GM13976 (cell line): ENCODE data around the gene DMPK.

Source experiments
- DNase-seq: peaks from one replicate; pipeline ENCODE4 v3.0.0; 2012; ENCODE audit warnings: low spot score
- CTCF ChIP-seq: IDR thresholded peaks from 2 replicates; pipeline ENCODE4 v1.5.1; 2012; ENCODE audit warnings: borderline replicate concordance, mild to moderate bottlenecking; ENCODE audit not compliant: insufficient read depth; ENCODE audit errors: extremely low read depth, missing control alignments, control extremely low read depth
- in situ Hi-C: fragments of 300-500 bp; cut with MboI; formaldehyde crosslinking; loops from one replicate; pipeline ENCODE4 v1.12.0; 2022; ENCODE audit warnings: low sequenced_read_pairs, mixed read lengths, inconsistent platforms; ENCODE audit not compliant: unreplicated experiment

Gene DMPK

DNA sequence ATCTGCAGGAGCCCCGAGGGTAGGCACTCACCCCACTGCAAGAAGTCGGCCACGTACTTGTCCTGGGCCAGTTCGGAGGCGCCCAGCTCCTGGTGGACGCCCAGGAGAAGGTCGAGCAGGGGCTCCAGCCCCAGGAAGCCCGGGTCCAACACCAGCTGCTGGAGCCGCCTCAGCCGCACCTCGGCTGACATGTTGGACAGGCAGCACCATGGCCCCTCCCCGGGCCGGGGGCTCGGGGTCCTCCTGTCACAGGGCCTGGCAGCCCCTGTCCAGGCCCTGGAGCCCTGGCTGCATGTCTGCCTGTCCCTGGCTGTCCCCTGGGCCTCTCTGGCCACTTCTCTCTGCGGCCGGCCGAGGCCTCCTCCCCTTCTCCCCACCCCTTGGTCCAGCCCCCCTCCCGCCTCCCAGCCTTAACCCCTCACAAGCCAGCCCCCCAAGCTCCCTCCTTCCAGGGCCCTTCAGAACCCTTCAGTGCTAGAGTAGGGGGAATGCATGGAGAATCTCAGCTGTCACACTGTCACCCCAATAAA lies at the start of gene DMPK:
DMPK (minus strand) TSS at position 329 of the 530 bp plus-strand sequence; CDS start at position 191, 138 bp downstream.
- DNase-seq, result no peak
- no peak for TF ChIP-seq CTCF
- in situ Hi-C loops, result no loop called here

DNA sequence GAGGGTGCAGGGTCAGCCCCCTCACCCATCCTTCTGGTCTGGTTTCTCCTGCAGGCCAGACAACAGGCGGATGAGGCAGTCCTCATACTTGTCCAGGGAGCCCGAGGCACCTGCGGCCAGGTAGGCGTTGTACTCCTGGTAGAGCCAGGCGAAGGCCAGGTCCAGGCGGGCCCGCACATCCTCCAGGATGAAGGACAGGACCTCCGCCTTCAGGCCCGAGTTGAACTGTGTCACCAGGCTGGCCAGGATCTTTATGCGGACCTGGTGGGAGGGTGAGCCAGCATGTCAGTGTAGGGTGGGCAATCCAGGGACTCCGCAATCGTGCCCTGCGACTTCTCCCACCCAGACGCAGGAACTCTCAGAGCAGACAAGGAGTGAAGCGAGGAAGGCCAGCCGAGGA lies 46.7 kb upstream of the DMPK start:
- in situ Hi-C loops, result no loop called here
- no peak for TF ChIP-seq CTCF

DNA sequence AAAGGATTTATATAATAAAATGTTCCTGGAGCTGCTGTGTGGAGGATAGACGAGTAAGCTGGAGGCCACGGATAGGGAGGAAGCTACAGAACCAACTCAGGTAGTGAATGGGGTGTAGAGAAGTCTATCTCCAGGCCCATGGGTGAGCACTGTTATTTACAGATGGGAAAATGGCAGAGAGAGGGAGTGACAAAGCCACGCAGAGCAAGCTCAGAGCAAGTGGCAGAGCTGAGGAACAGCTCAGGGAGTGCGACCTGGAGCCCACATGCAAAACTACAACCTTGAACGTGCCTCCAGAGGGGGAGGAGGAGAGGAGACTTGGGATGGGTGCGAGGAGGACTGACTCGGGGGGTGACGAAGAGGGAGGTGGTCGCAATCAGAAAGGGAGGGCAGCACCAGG lies 46.2 kb upstream of the DMPK start:
- in situ Hi-C loops, result no loop called here
- no peak for TF ChIP-seq CTCF
- no peak for DNase-seq

More for the DNA sequence above, 46.7 kb upstream of the DMPK start:
- DNase-seq, result no peak

DNA sequence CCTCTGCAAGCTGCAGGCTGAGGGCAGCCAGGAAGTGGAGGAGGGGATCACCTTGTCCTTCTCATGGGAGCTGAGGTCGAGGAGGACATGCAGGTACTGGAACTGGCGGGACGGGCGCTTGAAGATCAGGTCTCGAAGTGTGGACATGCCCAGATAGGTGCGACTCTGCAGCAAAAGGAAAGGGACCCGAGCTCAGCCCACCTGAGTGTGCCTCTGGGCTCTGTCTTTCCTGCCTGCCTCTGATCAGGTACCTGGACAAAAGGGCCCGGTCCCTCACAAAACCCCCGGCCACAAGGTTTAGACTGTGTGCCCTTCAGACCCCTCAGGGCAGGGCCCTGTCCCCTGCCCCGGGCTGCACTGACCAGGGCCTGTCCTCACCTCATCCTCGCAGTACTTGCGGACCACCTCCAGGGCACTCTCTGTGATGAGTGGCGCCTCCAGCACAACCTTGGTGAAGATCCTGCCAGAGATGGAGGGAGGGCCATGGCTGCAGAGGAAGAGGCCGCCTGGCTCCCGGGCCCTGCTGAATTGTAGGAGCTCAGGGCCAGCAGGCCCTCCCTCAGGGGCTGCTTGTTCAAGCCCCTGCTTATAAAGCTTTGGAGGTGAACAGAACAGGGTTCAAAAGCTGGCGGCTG lies 45.3 kb upstream of the DMPK start:
- DNase-seq, result no peak
- no peak for TF ChIP-seq CTCF
- in situ Hi-C loops, result no loop called here

- no peak for TF ChIP-seq CTCF
- no peak for DNase-seq
- in situ Hi-C loops, result no loop called here
Measured at GRCh38 chr19:45826934-45827333, 44.6 kb upstream of the DMPK start.

DNA sequence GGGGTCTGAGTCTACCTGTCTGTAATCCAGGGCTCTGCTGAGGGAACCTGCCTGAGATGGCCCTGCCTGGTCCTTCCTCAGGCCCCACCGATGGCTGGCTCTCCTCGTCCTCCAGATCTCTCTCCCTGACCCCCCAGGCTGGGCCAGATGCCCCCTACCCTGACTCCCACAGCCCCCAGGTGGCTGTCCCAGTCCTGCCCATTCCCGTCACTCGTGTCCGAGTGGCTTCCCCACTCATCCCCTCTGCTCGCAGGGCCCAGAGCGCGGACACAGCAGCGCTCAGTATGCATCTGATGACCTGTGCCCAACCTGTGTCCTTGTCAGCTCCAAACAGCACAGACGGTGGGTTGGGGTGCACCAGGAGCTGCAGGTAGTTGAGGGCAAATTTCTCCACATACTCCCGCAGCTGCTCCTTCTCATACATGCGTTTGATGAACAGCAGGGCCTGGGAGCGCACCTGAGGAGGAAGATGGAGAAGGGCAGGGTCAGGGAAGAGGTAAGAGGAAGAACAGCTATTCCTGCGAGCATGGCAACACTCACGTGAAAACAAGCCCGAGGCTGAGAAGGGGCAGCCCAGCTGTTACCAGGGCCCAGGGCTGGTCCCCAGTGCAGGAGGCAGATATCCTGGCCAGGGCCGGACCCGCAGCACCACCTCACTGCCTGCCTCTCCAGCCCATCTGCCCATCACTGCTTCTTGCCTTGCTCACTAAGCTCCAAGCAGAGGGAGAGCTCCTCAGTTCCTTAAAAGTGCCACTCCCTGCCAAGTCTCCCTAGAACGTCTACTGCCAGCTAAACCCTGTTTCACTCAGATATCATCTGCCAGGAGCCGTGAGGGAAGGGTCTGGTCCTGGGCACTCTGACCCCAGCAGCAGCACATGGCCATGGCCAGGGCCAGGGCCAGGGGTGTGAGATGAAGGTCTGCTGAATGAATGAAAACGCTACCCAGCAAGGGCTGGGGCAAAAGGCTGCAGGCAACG lies 43.9 kb upstream of the DMPK start:
- in situ Hi-C loops, result no loop called here
- DNase-seq, result no peak
- TF ChIP-seq CTCF, result no peak
